HG03439 (cell line): ENCODE results near the gene STAMBPL1.
"Not testable (repeated sequence)": the region's sequence is repeated elsewhere in the genome, so short reads cannot be mapped to it uniquely, and the experiment has no call there.

Source experiments
- ATAC-seq: cut with Tn5 transposase; IDR thresholded peaks from one replicate; pipeline ENCODE4 v1.9.1; 2021; ENCODE audit warnings: mild to moderate bottlenecking, moderate library complexity; ENCODE audit not compliant: unreplicated experiment

The STAMBPL1 gene

GRCh38 chr10:88879534-88880281 lies at the start of gene STAMBPL1:
Gene STAMBPL1, plus strand, starts transcription at chr10:88880245. Its CDS starts 21,464 bp downstream, at chr10:88901709.
- ATAC-seq = peak; percentile 47

- ATAC-seq = no peak
These were observed 49.3 kb upstream of the STAMBPL1 start for GRCh38 chr10:88830643-88831268.

- no peak for ATAC-seq
These were observed 48.3 kb upstream of the STAMBPL1 start for GRCh38 chr10:88831709-88832108.

DNA sequence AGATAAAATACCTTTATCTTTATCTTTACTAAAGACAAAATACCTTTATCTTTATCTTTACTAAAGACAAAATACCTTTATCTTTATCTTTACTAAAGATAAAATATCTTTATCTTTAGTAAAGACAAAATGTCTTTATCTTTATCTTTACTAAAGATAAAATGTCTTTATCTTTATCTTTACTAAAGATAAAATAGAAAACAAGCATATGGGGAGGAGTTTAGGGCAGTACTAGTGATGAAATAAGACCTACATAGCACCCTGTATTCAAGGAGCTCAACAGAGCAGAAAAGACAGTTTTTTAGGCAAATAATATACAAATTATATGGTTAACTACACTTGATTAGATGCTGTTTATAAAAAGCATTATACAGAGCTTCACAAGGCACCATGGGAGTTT lies 47.7 kb upstream of the STAMBPL1 start:
- ATAC-seq = no peak

- no peak for ATAC-seq
These were observed 46.9 kb upstream of the STAMBPL1 start for GRCh38 chr10:88833156-88833555.

DNA sequence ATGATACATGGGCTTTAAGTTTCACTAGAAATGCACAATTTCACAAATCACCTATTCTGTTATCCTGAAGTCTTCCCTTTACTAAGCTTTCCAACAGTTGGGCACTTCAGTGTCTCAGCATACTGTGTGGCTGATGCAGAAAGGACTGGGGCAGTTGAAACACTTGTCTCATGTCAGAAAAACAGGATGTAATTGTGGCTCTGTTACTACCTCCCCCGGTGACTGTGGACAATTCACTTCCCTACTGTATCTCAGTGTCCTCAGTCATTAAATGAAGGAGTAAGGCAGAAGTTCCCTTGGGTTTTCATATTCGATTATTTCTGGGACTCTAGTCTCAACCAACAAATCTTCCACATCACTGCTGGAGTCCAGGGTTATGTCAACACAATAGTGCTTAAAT lies 46.3 kb upstream of the STAMBPL1 start:
- no peak for ATAC-seq

DNA sequence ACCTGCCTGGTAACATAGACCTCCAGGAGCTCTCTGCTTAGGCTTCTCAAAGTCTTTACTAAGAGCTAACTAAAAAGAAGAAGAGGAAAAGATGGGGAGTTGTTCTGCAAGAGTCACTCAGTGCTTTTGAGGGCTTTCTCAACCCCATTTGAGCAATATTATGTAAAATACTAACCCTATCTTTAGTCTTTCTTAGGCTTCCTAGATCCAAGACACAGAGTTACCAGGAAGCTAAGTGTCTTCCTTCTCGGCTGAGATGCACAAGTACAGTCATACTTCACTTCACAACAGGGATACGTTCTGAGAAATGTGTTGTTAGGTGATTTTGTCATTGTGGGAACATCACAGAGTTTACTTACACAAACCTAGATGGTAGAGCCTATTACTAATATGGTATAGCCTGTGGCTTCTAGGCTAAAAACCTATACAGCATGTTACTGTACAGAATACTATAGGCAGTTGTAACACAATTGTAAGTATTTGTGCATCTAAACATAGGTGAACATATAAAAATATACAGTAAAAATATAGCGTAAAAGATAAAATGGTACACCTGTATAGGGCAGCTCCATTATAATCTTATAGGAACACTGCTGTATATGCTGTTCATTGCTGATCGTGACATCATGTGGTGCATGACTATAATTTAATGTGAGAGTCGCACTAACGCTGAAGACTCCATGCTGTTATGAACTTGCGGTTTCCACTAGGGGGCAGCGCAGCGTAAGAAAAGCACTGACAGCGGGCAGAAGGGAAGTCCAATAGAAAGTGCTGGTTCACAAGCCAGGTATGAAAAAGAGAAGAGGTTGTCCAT lies 44.7 kb upstream of the STAMBPL1 start:
- ATAC-seq = peak; percentile 80

DNA sequence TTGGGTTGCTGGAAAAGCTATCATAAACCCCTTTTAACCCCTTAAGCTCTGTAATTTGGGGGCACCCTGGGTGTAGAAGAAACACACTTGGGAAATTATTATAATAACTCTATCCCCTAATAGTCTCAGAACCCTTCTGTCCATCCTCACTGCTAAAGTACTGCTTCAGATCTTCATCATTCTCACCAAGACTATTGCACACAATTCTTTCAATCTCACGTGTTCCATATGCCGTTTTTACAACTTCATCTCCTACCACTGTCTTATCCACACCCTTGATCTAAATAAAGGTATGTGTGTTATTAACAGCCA lies 44.2 kb upstream of the STAMBPL1 start:
- ATAC-seq = no peak

DNA sequence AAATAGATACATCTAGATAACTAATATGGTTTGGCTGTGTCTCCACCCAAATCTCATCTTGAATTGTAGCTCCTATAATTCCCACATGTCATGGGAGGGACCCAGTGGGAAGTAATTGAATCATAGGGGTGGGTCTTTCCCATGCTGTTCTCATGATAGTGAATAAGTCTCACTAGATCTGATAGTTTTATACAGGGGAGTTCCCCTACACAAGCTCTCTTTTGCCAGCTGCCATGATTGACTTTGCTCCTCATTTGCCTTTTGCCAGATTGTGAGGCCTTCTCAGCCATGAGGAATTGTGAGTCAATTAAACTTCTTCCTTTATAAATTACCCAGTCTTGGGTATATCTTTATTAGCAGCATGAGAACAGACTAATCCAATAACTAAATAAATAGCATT lies 42.4 kb upstream of the STAMBPL1 start:
- not testable (repeated sequence) for ATAC-seq

- no peak for ATAC-seq
These were observed 41.2 kb upstream of the STAMBPL1 start for GRCh38 chr10:88838766-88839350.

- ATAC-seq = no peak
These were observed 39.9 kb upstream of the STAMBPL1 start for GRCh38 chr10:88840104-88840503.

DNA sequence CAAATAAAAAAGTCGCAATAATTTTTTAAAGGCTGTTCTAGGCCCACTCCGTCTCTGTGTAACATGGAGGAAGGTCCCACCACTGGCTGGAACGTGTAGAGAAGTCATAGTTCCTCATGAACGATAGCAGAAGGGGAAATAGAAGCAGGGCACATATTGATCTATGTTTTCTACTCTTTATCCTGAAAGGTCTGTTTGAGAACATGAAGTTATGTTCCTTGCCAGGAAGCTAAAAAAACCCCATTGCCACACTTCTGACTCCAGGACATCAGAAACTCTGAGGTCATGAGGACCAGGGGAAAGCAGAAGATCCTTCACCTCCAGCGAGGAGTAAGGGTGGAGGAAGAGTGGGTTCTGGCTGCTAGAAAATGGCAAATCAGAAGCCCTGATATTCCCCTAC lies 39.2 kb upstream of the STAMBPL1 start:
- ATAC-seq = no peak

GRCh38 chr10:88841316-88842111 lies 38.5 kb upstream of the STAMBPL1 start:
- ATAC-seq = no peak

DNA sequence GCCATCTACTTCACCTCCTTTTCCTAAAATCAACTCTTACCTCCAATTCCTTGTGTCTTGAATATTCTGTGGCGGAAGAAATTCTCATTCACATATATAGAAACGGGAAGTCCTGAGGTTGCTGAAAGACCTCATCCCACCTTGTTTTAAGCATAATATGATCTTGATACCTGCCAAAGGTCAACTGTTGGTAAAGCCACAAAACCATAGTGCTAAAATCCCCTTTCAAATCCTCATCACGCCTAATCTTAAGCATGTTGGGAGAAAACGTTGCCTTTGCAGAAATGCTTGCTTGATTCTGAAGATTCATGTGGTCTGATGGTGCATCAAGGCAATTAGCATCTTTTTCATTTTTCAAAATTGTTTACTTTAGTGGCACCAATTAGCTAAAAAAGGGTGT lies 36.9 kb upstream of the STAMBPL1 start:
- no peak for ATAC-seq

- no peak for ATAC-seq
These were observed 31.5 kb upstream of the STAMBPL1 start for GRCh38 chr10:88848499-88848898.

DNA sequence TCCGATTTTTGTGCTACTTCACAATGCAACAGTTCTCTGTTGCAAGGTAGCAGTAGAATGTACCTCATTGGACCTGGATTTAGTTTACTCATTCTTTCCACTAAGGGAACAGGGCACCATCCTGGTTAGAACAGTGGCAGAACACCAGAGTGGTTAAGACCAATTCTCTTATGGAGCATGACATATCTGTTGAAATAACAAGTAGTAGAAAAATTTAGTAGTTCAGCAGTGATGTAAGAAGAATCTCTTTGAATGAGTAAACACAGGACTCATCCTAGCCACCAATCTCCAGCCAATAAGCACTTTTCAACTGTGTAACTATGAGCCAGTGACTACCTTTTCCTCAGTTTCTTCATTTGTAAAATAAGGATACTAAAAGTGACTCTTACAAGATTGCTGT lies 30.8 kb upstream of the STAMBPL1 start:
- no peak for ATAC-seq

DNA sequence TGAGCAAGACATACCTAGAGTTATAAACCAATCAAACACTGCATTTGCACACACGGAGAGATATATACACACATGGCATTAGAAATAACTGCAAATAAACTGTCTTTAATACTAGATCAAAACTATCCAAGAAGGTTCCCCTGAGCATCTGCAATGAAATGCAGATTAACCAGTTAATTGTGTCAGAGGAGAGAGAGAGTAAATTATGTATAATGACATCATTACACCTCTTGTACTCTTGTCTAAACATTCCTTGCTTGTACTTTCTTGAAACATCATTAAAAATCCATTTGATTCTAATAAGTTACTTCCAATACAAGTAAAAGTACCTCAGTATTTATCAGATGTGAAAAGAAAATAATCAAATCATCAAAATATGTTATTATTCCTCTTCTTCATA lies 29.3 kb upstream of the STAMBPL1 start:
- ATAC-seq = no peak

DNA sequence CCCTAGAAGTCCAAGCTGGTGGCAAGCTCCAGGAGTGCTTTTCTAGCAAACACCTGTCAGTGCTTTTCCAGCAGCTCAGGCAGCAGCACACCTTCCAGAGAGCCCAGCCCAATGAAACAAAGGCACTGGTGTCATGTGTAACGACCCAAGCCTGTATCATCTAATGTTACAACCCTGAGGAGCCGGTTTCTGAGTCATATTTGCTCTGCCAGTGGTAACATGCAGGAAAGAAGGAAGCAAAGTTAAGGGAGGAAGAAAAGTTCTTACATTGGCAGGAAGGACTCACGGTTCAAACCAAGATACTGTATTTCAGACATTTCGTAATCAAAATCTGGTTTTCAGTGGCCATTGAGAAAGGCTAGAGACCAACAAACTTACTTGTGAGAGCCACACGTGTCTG lies 28.3 kb upstream of the STAMBPL1 start, which contains the start of gene ANKRD22:
ANKRD22 (minus strand) TSS at position 139 of the 400 bp plus-strand sequence. CDS start 237 bp downstream, outside the sequence.
- no peak for ATAC-seq

GRCh38 chr10:88852327-88852726 lies 27.7 kb upstream of the STAMBPL1 start:
- no peak for ATAC-seq

DNA sequence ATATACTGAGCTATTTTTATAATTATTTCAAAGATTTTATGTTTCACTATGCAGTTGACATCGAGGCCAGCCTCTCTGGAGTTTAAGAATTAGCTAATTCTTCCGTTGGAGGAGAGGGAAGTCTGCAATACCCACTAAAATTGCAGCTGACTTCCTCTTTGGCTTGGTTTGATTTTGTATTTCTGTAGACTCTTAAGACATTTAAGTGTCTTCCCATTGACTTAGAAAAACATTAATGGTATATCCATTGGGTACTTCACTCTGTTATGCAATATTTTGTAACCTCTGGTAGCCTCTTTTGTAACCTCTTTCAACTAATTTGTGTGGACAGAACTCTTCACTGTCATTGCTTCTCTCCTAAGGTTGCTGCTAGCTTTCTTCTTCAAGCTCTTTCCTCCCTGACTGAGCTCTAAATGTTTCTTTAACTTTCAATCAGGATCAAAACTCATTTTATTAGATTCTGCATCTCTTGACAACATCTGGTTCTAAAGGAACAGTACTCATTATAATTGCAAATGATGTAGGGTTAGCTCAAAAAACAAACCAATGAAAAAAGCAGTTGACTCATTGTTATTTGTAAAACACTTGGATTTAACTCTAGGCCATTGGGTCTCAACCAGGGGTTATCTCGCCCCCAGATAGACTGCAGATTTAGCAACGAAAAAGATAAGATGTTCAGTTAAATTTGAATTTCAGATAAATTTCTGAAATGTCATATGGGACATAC lies 26.7 kb upstream of the STAMBPL1 start:
- no peak for ATAC-seq
